K562 (cell line): ENCODE measurements around the gene CHAD.

Source experiments
- SP2 ChIP-seq: IDR thresholded peaks from 2 replicates; pipeline ENCODE4 v1.6.1; 2011; ENCODE audit warnings: mild to moderate bottlenecking, low read depth, low read length, moderate library complexity; ENCODE audit not compliant: poor library complexity, severe bottlenecking; ENCODE audit errors: extremely low read depth
- ZNF143 ChIP-seq: sonication (generic); formaldehyde crosslinking; IDR thresholded peaks from 2 replicates; pipeline ENCODE4 v1.9.0; 2022; ENCODE audit warnings: mild to moderate bottlenecking, missing genetic modification reagents
- ZNF274 ChIP-seq: IDR thresholded peaks from 2 replicates; pipeline ENCODE4 v1.6.1; 2011; ENCODE audit warnings: low read depth, mild to moderate bottlenecking, low read length, moderate library complexity, borderline replicate concordance
- ZNF518B ChIP-seq: fragments of 250-450 bp; sonication (Bioruptor Pico); IDR thresholded peaks from 2 replicates; pipeline ENCODE4 v1.5.0; 2021; ENCODE audit warnings: mild to moderate bottlenecking, moderate library complexity
- TF ChIP-seq, protein P1 (sequence below): sonication (generic); formaldehyde crosslinking; IDR thresholded peaks from 2 replicates; pipeline ENCODE4 v1.5.0; 2020; ENCODE audit warnings: missing genetic modification reagents
- TF ChIP-seq, protein P2 (sequence below), 3 experiments: IDR thresholded peaks in 2 of 3; conservative IDR thresholded peaks in 1 of 3; 2 replicates each; pipeline ENCODE4 v1.5.1; 2011 to 2012; ENCODE audit warnings: low read length in 3 of 3, mild to moderate bottlenecking in 3 of 3, control low read depth in 2 of 3, improper control_type of control experiment in 1 of 3, inconsistent platforms in 1 of 3, low read depth in 1 of 3, mixed read lengths in 1 of 3, moderate library complexity in 1 of 3; ENCODE audit not compliant: insufficient read depth in 2 of 3

- TF ChIP-seq ZNF143 (no peak), ZNF518B (CRISPR knock-in tag) (no peak), ZNF274 (no peak), SP2 (no peak)
- TF ChIP-seq, protein P1, sequence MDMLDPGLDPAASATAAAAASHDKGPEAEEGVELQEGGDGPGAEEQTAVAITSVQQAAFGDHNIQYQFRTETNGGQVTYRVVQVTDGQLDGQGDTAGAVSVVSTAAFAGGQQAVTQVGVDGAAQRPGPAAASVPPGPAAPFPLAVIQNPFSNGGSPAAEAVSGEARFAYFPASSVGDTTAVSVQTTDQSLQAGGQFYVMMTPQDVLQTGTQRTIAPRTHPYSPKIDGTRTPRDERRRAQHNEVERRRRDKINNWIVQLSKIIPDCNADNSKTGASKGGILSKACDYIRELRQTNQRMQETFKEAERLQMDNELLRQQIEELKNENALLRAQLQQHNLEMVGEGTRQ = no peak
- TF ChIP-seq, protein P2, sequence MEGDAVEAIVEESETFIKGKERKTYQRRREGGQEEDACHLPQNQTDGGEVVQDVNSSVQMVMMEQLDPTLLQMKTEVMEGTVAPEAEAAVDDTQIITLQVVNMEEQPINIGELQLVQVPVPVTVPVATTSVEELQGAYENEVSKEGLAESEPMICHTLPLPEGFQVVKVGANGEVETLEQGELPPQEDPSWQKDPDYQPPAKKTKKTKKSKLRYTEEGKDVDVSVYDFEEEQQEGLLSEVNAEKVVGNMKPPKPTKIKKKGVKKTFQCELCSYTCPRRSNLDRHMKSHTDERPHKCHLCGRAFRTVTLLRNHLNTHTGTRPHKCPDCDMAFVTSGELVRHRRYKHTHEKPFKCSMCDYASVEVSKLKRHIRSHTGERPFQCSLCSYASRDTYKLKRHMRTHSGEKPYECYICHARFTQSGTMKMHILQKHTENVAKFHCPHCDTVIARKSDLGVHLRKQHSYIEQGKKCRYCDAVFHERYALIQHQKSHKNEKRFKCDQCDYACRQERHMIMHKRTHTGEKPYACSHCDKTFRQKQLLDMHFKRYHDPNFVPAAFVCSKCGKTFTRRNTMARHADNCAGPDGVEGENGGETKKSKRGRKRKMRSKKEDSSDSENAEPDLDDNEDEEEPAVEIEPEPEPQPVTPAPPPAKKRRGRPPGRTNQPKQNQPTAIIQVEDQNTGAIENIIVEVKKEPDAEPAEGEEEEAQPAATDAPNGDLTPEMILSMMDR (IDR thresholded peaks at IDR 0.05 in 2 of 3, conservative IDR thresholded peaks at IDR 0.05 in 1 of 3; ENCODE audit: insufficient read depth in 2 of 3, low read depth in 1 of 3, low read length in 3 of 3) = no peak
These were observed 8.9 kb downstream of the CHAD start for GRCh38 chr17:50459756-50460155.
